B cell (primary cell): ENCODE results near the gene LRIG1. TPM values are rescaled to one million over a fixed set of nuclear protein-coding genes. Genes with fewer than 3 reads are reported as not detected.

Experiments used
- ATAC-seq: fragments of 200-7000 bp; cut with Tn5 transposase; one replicate; pipeline ENCODE4 v1.10.0; 2021; ENCODE audit warnings: low read depth, mild to moderate bottlenecking, moderate number of reproducible peaks, moderate library complexity
- CTCF ChIA-PET: fragments of 350-600 bp; sonication (Branson Sonifier 250); formaldehyde crosslinking; loops from one replicate; lab custom pipeline; 2021; ENCODE audit warnings: antibody characterized with exemption, inconsistent platforms; lab: Charles Lee
- POLR2A ChIA-PET: fragments of 350-600 bp; sonication (Branson Sonifier 250); formaldehyde crosslinking; loops from one replicate; lab custom pipeline; 2021; ENCODE audit warnings: antibody characterized with exemption; lab: Charles Lee
- DNase-seq: peaks from one replicate; pipeline ENCODE4 v3.0.0; 2013
- H2AFZ ChIP-seq: 2 replicates; pipeline ENCODE4 v1.6.1; 2012; ENCODE audit warnings: mild to moderate bottlenecking, low read depth, low read length; ENCODE audit not compliant: insufficient read depth, poor library complexity, severe bottlenecking
- H3K27ac ChIP-seq, 2 donors: 1 replicate in 1 of 2; 2 replicates in 1 of 2; pipeline ENCODE4 v1.5.1; 2012 to 2013; ENCODE audit warnings: low read length in 2 of 2, mild to moderate bottlenecking in 2 of 2, moderate library complexity in 1 of 2
- H3K27me3 ChIP-seq, 4 experiments: fragments of 200-600 bp in 1 of 4; sonication (generic) in 1 of 4; replicated peaks in 1 of 4; 1 replicate in 2 of 4; 2 replicates in 2 of 4; pipeline versions ENCODE4 v1.6.1 to v1.7.0; 2013 to 2016; ENCODE audit warnings: low read length in 3 of 4, mild to moderate bottlenecking in 2 of 4, mixed read lengths in 1 of 4, moderate library complexity in 1 of 4; ENCODE audit not compliant: insufficient read depth in 4 of 4, control insufficient read depth in 3 of 4; ENCODE audit errors: control extremely low read depth in 1 of 4
- H3K36me3 ChIP-seq, 2 experiments: replicated peaks in 1 of 2; 1 replicate in 1 of 2; 2 replicates in 1 of 2; pipeline versions ENCODE4 v1.6.1 to v1.7.1; 2013; ENCODE audit warnings: low read length in 1 of 2; ENCODE audit not compliant: insufficient read depth in 2 of 2, control insufficient read depth in 1 of 2; ENCODE audit errors: control extremely low read depth in 1 of 2, extremely low read depth in 1 of 2
- H3K4me1 ChIP-seq, 2 donors: fragments of 200-600 bp in 1 of 2; sonication (generic) in 1 of 2; 1 replicate in 1 of 2; 2 replicates in 1 of 2; pipeline versions ENCODE4 v1.5.1 to v1.6.1; 2013 to 2017; ENCODE audit warnings: low read length in 2 of 2; ENCODE audit not compliant: control insufficient read depth in 2 of 2, insufficient read depth in 2 of 2
- H3K4me2 ChIP-seq: replicated peaks from 2 replicates; pipeline ENCODE3; 2012; ENCODE audit warnings: mild to moderate bottlenecking, low read depth, low read length; ENCODE audit not compliant: poor library complexity, severe bottlenecking
- H3K4me3 ChIP-seq, 5 experiments: fragments of 200-600 bp in 1 of 5; sonication (generic) in 1 of 5; 1 replicate in 3 of 5; 2 replicates in 2 of 5; pipeline versions ENCODE4 v1.5.1 to v1.7.0; 2011 to 2016; ENCODE audit warnings: low read length in 4 of 5, mild to moderate bottlenecking in 4 of 5, low read depth in 2 of 5, control low read depth in 1 of 5, moderate library complexity in 1 of 5; ENCODE audit not compliant: insufficient read depth in 1 of 5; ENCODE audit errors: control extremely low read depth in 1 of 5, extremely low read depth in 1 of 5
- H3K79me2 ChIP-seq: fragments of 200-600 bp; sonication (generic); one replicate; pipeline ENCODE4 v1.6.0; 2016; ENCODE audit warnings: low read length; ENCODE audit not compliant: control insufficient read depth, insufficient read depth
- H3K9ac ChIP-seq: fragments of 200-600 bp; sonication (generic); 2 replicates; pipeline ENCODE4 v1.6.1; 2017; ENCODE audit warnings: mild to moderate bottlenecking, low read length, moderate library complexity
- H3K9me3 ChIP-seq, 3 donors: one replicate each; pipeline versions ENCODE4 v1.6.1 to v1.7.1; 2013; ENCODE audit warnings: low read length in 2 of 3; ENCODE audit not compliant: control insufficient read depth in 2 of 3, insufficient read depth in 1 of 3; ENCODE audit errors: control extremely low read depth in 1 of 3
- H4K20me1 ChIP-seq: 2 replicates; pipeline ENCODE4 v1.6.0; 2012; ENCODE audit warnings: mild to moderate bottlenecking, low read length; ENCODE audit not compliant: insufficient read depth, control insufficient read depth, poor library complexity, severe bottlenecking
- H3K27ac Mint-ChIP-seq: one replicate; pipeline ENCODE4 v1.8.0; 2021; ENCODE audit warnings: mixed read lengths
- H3K27me3 Mint-ChIP-seq: one replicate; pipeline ENCODE4 v1.8.0; 2021; ENCODE audit warnings: mixed read lengths
- H3K4me1 Mint-ChIP-seq: one replicate; pipeline ENCODE4 v1.8.0; 2021; ENCODE audit warnings: mixed read lengths
- H3K4me3 Mint-ChIP-seq: one replicate; pipeline ENCODE4 v1.8.0; 2021; ENCODE audit warnings: mixed read lengths
- H3K9me3 Mint-ChIP-seq: one replicate; pipeline ENCODE4 v1.8.0; 2022; ENCODE audit warnings: mixed read lengths; ENCODE audit not compliant: insufficient read depth
- CTCF ChIP-seq: fragments of 200-600 bp; IDR thresholded peaks from one replicate; pipeline ENCODE4 v1.8.0; 2022; ENCODE audit warnings: antibody characterized with exemption, mild to moderate bottlenecking
- EZH2 ChIP-seq: IDR thresholded peaks from 2 replicates; pipeline ENCODE4 v1.6.1; 2012; ENCODE audit warnings: borderline replicate concordance, low read depth, mild to moderate bottlenecking, moderate library complexity, low read length; ENCODE audit not compliant: insufficient read depth, poor library complexity, severe bottlenecking
- WGBS: methylation state at CpG from one replicate; pipeline ENCODE4 v1.1.5; 2013; ENCODE audit warnings: missing lambda C conversion rate; ENCODE audit not compliant: insufficient coverage; 5-methylcytosine and 5-hydroxymethylcytosine counted together
- intact Hi-C: fragments of 100-400 bp; cut with micrococcal nuclease; formaldehyde crosslinking; loops from one replicate; pipeline ENCODE4 v1.10.0; 2022
- polyA plus RNA-seq: library from polyadenylated mRNA; depleted of rRNA; stranded (reverse); fragments of >200 nt; gene quantifications from 2 replicates; pipeline ENCODE4 v1.2.3, GENCODE V29; 2012
- total RNA-seq, 2 donors: library from RNA; stranded (reverse); fragments of 120-200 nt in 1 of 2; gene quantifications; 1 replicate in 1 of 2; 2 replicates in 1 of 2; pipeline versions ENCODE4 v1.2.3 to v1.2.4, GENCODE V29; 2013 to 2022

The LRIG1 gene
- total and polyA plus RNA-seq, 2 donors (not counting 1 experiment from before 2014, with no cell fraction given): 9.2 to 12.4 TPM

DNA sequence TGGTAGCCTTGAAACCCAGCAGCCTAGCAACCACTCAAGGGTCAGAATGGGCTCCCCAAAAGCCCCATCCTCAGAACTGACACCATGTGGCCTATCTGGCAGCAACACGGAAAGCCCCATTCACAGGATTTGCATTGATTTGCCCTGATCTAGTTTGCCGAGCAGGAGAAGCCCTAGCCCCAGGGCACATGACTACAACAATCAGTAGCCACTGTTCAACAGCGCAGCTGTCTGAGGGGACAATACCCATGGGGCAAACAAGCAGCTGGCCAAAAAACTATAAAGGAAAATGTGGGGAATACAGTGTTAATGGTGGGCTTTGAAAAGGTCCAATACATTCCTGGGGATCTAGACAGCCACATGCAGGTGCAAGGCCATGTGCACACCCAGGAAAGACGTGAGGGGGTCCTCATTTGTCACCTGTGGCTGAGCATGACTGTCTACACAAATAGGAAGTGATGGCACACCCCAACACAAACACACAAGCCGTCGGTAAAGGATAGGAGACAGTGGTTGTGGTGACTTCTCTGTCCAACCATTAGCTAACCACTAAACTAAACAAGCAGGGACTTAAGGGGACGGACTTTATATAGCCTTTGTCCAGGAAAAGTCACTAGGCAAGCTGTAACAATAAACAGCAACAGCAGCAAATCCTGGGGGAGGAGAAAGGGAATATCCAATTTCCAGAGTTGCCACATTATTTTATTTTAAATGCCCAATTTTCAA, 113.7 kb downstream of the LRIG1 start:
- no peak for TF ChIP-seq CTCF
- TF ChIP-seq EZH2: no peak
- Histone ChIP-seq H3K4me3 (peak overlapping the region in 1 of 5 experiments; percentile 16), H3K36me3 (peaks cover 0 to 30% of the 10 kb centered on the region in 2 experiments), H2AFZ (peak overlapping the region; percentile 1), H3K27ac (peak overlapping the region; percentile 69 to 81), H3K9ac (peak overlapping the region; percentile 29), H3K4me1 (peaks cover 35 to 59% of the 10 kb centered on the region in 2 donors), H4K20me1 (no peaks in the 10 kb centered on the region), H3K4me2 (peak overlapping the region; percentile 60), H3K27me3 (no peaks in the 10 kb centered on the region), H3K9me3 (peaks cover 0 to 11% (median 4%) of the 10 kb centered on the region in 3 donors), H3K79me2 (peaks cover 35% of the 10 kb centered on the region)
- ChIA-PET CTCF (interaction anchor here (0.8 to 5.2 kb wide), 6 partner anchors 7 to 133 kb away, joined by 3 to 25 read pairs (median 3); no protein-coding TSS in a partner anchor), POLR2A (no interaction called here)
- peak overlapping the region; percentile 75 for H3K4me3 Mint-ChIP-seq
- intact Hi-C loops: loop anchor here (1.0 to 5.0 kb wide), 2 partner anchors 7 to 100 kb away; no protein-coding TSS in a partner anchor
- DNase-seq (peak; percentile 78), ATAC-seq (peak; percentile 61)
- 10% methylated on average over 2 of the region's 7 CpGs for WGBS
- H3K27me3 Mint-ChIP-seq: no peaks in the 10 kb centered on the region
- no peaks in the 10 kb centered on the region for H3K9me3 Mint-ChIP-seq
- H3K27ac Mint-ChIP-seq: peak overlapping the region; percentile 59
- peaks cover 56% of the 10 kb centered on the region for H3K4me1 Mint-ChIP-seq
